ENCODE data around the gene SRRM2. TPM values are rescaled to one million over a fixed set of nuclear protein-coding genes. Genes with fewer than 3 reads are reported as not detected.

The SRRM2 gene
- 115 TPM for total RNA-seq
- 481 TPM for polyA plus RNA-seq

DNA sequence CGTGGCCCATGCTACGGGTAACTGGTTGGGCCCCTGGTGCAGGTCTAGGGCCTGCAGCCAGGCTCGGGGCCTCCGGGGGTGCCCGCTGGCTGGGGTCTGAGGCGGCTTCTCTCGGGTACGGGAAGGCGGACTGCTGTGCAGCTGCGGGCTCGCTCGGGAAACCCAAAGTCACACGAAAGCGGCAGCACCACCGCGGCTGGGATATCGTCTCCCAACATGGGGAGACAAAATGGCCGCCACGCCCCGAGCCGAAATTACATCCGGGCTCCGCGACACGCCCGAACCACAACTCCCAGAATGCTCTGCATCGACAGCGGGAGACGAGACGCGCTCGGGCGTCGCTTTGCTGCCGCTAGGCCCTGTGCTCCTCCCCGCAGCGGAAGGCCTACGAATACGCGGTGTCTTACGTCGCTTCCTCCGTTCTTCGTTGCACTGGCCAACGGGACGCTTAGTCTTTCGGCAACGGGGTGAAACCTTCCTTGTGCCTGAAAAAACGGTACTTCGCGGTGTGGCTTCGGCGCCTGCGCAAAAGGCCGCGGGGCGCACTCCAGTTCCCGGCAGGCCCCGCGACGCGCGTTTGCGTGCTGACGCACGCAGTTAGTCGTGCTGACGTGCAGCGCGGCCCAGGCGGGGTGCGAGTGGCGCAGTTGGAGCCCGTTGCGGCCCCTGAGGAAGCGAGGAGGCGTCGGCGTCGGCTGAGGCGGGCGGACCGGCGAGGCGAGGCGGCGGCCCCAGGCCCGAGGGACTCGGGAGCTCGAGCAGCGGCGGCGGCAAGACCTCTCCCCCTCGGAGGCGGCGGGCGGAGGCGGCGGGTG lies at the start of gene SRRM2:
Gene SRRM2 (plus strand): TSS at position 604 of the 815 bp plus-strand sequence. CDS start 3,727 bp downstream, outside the sequence.
- Histone ChIP-seq H3K4me1 (ENCODE audit: insufficient read depth) (peaks cover 5% of the 10 kb centered on the region), H3K27ac (ENCODE audit: low read depth) (peak within 1 kb of the TSS; percentile 100), H3K36me3 (ENCODE audit: insufficient read depth) (no peaks in the 10 kb centered on the region), H3K4me3 (ENCODE audit: low read depth, low read length) (peak within 1 kb of the TSS; percentile 88)
- WGBS: under 1% methylated on average over 99 of the region's 99 CpGs
- peak; percentile 95 for DNase-seq (ENCODE audit: extremely low spot score)

DNA sequence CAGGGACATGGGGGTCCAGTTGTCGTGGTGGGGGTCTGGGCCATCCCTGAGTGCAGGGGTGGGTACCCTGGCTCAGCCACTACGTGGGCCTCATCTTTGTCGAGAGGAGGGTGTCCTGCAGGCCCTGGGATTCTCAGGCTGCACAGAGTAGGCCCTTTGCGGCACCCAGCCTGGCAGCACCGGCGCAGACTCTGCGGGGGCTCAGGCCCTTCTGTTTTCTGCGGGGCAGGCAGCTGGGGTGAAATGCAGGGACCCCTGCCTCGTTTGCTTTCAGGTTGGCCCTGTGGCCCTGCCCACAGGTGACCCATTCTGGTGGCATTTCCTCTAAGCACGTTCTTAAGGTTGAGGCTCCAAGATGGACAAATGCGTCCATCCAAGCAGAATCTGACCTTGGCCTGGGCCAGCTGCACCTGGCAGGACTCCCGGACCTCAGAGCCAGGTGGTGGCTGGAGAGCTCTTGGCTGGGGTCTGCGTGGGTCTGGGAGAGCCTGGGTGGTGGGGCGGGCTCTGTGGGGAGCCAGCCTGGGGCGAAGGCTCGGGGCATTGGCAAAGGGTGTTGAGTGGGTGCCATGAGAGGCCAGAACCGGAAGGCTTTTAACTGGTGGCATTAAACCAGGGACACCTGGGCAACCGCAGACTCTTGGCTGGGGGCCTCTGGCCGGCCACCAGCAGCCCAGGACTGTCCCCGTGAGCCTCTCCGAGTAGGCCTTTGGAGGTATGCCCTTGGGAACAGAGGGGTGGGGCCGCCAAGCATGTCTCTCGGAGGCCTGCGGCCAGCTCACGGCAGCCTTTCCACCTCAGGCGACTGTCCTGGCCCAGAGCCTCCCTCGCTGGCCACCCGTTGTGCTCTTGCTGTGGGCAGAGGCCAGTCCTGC lies 49.3 kb upstream of the SRRM2 start:
- Histone ChIP-seq H3K4me1 (ENCODE audit: insufficient read depth) (no peaks in the 10 kb centered on the region), H3K4me3 (ENCODE audit: low read depth, low read length) (no peak overlapping the region), H3K27ac (ENCODE audit: low read depth) (no peak overlapping the region), H3K36me3 (ENCODE audit: insufficient read depth) (peaks cover 12% of the 10 kb centered on the region)
- 90% methylated on average over 28 of the region's 28 CpGs for WGBS
- no peak for DNase-seq (ENCODE audit: extremely low spot score)

DNA sequence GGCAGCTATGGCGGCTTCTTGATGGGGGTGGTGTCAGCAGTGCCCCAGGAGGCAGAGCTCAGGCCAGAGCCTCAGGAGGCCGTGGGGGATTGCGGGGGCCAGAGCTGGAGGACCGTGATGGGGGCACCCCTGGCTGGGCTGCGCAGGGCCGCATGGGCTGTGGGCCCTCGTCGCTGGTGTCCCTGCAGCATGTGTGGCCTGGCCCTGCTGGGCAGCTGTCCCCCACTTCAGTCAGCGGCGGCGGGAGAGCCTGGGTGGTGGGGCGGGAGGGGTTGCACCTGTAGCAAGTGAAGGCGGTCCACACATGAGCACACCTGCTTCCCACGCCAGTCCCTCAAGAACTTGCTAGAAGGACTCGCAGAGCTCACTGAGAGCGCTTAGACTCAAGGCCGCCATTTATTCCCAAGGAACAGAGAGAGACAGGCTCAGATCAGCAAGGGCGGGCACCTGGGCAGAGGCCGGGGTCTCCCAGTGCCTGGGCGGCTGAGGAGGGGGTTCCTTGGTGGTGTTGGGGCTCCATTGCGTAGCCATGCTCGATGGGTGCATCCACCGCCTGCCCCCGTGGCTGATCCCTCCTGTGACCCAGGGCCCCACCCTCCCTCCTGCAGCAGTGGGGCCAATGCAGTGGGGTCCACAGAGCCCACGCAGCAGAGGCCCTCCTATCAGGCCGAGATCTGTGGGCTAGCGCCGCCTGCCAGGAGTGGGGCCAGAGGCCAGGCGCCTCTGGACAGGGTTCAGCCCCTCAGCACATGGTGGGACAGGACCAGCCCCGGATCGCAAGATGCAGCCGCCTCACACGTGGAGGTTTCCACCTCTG lies 48.1 kb upstream of the SRRM2 start:
- Histone ChIP-seq H3K36me3 (ENCODE audit: insufficient read depth) (peaks cover 11% of the 10 kb centered on the region), H3K4me3 (ENCODE audit: low read depth, low read length) (no peak overlapping the region), H3K4me1 (ENCODE audit: insufficient read depth) (no peaks in the 10 kb centered on the region), H3K27ac (ENCODE audit: low read depth) (no peak overlapping the region)
- 94% methylated on average over 33 of the region's 33 CpGs for WGBS
- DNase-seq (ENCODE audit: extremely low spot score): no peak

DNA sequence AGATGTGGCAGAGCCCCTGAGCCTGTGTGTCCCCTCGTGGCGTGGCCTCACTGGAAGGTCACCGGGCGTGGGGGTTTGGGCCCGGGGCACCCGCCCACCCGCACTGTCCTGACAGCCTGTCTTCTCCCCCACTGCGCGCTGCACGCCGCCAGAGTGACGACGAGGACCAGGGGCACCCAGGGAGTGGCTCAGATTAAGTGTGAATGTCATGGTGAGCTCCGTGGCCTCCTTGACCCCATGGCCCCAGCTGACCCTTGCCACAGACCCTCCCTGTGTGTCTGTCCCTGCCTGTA lies 47.5 kb upstream of the SRRM2 start:
- Histone ChIP-seq H3K4me3 (ENCODE audit: low read depth, low read length) (no peak overlapping the region), H3K27ac (ENCODE audit: low read depth) (no peak overlapping the region), H3K4me1 (ENCODE audit: insufficient read depth) (no peaks in the 10 kb centered on the region), H3K36me3 (ENCODE audit: insufficient read depth) (peaks cover 9% of the 10 kb centered on the region)
- no peak for DNase-seq (ENCODE audit: extremely low spot score)
- 92% methylated on average over 14 of the region's 14 CpGs for WGBS

DNA sequence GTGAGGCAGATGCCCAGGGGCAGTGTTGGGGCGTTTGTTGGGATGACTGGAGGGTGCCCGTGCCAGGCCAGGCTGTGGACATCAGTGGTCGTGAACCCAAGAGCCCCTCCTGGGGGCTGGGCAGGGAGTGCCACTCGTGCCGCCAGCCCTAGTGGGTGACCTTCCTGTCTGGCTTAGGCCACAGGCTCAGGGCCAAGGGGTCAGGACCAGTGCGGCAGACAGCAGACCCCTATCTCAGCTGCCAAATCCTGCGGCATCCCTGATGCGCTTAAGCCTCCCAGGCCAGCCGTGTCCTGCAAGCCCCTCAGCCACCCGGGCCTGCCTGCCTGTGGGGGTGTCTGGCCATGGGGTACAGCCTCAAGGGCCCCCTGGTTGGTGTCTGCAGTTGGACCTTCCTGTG lies 47.1 kb upstream of the SRRM2 start:
- Histone ChIP-seq H3K36me3 (ENCODE audit: insufficient read depth) (peaks cover 7% of the 10 kb centered on the region), H3K27ac (ENCODE audit: low read depth) (no peak overlapping the region), H3K4me3 (ENCODE audit: low read depth, low read length) (no peak overlapping the region), H3K4me1 (ENCODE audit: insufficient read depth) (no peaks in the 10 kb centered on the region)
- no peak for DNase-seq (ENCODE audit: extremely low spot score)
- WGBS: 90% methylated on average over 10 of the region's 10 CpGs

DNA sequence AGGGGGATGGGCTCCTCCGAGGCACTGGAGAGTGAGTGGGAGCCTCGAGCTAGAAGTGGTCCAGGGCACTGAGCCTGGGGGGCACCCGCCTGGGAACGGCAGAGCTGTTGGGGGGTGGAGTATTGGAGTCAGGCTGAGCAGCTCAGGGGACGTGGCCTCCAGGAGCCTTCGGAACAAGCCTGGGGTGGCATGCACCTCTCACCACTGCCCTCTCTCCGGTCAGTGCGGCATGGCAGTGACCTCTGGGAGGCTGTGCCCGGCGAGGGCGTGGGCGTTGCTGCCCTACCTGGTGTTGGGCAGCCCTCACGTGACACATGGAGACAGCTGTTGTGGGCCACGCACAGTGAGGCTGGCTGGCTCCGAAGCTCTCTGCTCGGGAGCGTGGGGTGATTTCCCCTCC lies 46.4 kb upstream of the SRRM2 start:
- 92% methylated on average over 17 of the region's 17 CpGs for WGBS
- H3K4me1 ChIP-seq (ENCODE audit: insufficient read depth): no peaks in the 10 kb centered on the region
- peaks cover 6% of the 10 kb centered on the region for H3K36me3 ChIP-seq (ENCODE audit: insufficient read depth)
- no peak for DNase-seq (ENCODE audit: extremely low spot score)
- no peak overlapping the region for H3K4me3 ChIP-seq (ENCODE audit: low read depth, low read length)
- H3K27ac ChIP-seq (ENCODE audit: low read depth): no peak overlapping the region

DNA sequence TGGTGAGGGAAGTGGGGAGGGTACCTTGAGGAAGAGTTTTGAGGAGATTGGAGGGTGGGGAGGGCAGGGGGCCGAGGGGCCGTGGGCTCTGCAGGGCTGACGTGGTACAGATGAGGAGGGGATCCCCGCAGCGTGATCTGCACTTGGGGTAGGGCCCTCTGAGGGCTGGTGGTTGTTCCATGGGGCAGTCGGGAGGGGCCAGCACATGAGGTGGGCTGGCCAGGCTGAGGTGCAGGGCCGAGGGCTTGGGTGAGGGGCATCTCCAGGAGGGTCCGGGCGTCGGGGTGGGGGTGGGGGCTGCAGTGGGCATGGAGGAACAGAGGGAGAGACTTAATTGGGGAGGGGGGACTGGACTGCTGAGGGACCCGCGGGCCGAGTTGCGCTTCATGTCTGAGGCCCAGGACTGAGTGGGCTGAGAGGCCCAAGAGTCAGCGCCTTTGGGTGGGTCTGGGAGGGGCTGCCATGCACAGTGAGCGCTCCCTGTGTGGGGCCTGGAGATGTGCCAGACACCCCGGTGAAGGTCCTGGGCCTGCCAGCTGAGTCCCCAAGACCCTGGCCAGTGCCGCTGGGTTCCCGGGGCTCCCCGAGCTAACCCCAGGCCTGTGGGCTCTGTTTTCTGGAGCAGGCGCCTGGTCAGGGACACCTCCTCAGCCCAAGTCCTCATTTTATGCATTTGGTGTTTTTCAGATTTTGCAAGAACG lies 45.7 kb upstream of the SRRM2 start:
- Histone ChIP-seq H3K36me3 (ENCODE audit: insufficient read depth) (peaks cover 6% of the 10 kb centered on the region), H3K27ac (ENCODE audit: low read depth) (no peak overlapping the region)
- 96% methylated on average over 22 of the region's 22 CpGs for WGBS

DNA sequence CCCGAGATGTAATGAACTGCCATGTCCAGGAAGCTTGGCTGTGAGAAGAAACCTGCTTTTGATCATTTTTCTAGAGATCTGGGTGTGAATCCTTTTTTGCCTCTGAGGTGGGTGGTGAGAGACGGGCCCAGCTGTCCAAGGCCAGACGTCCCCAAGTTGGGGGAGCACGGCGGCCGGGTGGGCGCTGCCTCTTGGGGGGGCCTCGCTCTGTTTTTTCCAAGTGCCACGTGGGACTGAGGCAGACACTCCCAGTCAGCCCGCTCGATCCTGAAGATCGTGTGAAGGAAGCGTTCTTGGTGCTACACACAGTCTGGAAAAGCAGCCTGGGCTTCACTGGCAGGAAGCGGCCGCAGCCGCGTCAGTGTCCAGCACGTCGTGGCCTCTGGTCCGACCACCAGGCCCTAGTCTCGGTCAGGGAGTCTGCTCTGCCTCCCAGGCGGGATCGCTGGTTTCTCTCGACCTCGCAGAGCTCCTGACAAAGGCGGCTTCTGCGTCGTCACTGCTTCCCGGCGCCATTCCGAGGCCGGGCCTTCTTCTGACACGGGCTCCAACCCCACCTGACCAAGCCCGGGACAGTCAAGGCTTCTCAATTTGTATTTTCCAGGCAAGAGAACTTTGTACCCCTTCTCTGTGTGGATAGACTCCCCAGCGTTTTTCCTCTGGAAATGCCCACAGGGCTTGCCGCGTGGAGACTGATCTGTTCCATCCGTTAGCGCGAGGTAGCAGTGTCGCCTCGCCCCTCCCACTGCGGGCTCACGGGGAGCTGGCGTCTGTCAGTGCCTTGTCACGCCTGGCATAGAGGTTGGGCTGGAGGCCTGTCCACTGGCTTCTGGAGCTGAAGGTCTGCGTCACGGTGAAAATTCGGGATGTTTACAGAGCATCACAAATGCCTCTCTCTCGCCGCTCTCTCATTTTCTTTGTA lies 44.8 kb upstream of the SRRM2 start:
- Histone ChIP-seq H3K4me3 (ENCODE audit: low read depth, low read length) (no peak overlapping the region), H3K4me1 (ENCODE audit: insufficient read depth) (no peaks in the 10 kb centered on the region), H3K27ac (ENCODE audit: low read depth) (no peak overlapping the region), H3K36me3 (ENCODE audit: insufficient read depth) (peaks cover 1% of the 10 kb centered on the region)
- no peak for DNase-seq (ENCODE audit: extremely low spot score)
- 93% methylated on average over 51 of the region's 51 CpGs for WGBS

More for the DNA sequence above, 45.7 kb upstream of the SRRM2 start:
- H3K4me1 ChIP-seq (ENCODE audit: insufficient read depth): no peaks in the 10 kb centered on the region
- H3K4me3 ChIP-seq (ENCODE audit: low read depth, low read length): no peak overlapping the region
- DNase-seq (ENCODE audit: extremely low spot score): no peak

DNA sequence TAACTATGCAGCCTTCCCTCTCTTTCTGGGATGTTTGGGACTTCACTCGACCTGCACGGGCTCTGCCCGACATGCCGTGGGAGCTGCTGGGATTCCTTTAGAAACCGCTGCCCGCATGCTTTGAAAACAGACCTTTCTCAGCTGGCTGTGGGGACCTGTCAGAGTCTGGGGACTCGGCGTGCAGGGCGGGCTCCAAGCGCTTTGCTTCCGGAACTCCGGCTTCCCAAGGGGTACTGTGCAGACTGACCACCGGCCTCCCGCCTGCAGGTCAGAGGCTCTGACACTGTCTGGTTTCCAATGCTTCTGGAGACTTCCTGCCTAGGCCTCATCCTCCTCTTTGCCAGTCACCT lies 44.2 kb upstream of the SRRM2 start:
- no peaks in the 10 kb centered on the region for H3K4me1 ChIP-seq (ENCODE audit: insufficient read depth)
- peaks cover 1% of the 10 kb centered on the region for H3K36me3 ChIP-seq (ENCODE audit: insufficient read depth)
- H3K27ac ChIP-seq (ENCODE audit: low read depth): no peak overlapping the region
- no peak for DNase-seq (ENCODE audit: extremely low spot score)
- H3K4me3 ChIP-seq (ENCODE audit: low read depth, low read length): no peak overlapping the region
- 94% methylated on average over 14 of the region's 14 CpGs for WGBS

DNA sequence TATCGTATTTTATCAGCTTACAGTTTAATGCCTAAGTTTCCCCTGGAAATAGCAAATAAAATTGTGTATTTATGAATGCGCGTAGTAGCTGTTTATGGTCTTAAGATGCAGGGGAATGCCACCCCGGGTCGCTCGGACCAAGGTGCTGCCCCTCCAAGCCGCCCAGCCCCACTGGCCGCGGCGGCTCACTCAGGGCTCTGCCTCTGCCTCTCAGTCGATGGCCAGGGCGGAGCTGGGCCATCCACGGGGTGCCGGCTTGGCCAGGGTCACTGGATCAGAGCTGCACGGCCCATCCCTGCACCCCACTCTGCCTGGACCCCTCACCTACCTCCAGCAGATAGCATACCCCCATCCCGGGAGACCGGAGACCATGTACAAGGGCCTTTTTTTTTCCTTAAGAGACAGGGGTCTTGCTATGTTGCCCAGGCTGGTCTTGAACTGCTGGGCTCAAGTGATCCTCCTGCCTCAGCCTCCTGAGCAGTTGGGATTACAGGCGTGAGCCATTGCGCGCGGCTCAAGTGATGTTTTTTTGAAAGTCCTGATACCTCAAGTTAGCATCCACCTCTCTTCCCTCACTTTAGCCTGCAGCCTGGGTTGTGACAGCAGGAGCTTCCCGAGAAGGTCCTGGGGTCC lies 43.4 kb upstream of the SRRM2 start:
- peaks cover 1% of the 10 kb centered on the region for H3K36me3 ChIP-seq (ENCODE audit: insufficient read depth)

DNA sequence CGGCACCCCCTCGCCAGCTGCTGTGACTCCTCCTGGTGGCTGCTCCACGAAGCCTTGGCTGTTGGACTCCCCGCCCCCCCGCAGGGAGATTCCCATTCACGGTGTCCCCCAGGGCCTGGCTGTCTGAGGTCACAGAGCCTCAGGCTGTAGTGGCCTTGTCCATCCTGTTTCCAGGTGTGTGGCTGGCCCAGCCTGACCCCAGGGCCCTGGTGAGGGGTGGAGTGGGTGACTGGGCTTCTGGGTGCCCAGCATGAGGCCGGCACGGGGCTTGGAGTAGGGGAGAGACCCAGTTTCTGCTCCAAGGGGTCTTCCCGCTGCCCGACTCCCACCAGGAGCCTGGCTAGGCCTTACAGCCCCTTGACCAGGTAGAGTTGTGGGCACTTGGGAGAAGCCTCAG lies 42.9 kb upstream of the SRRM2 start:
- 91% methylated on average over 10 of the region's 10 CpGs for WGBS
- DNase-seq (ENCODE audit: extremely low spot score): no peak
- Histone ChIP-seq H3K36me3 (ENCODE audit: insufficient read depth) (no peaks in the 10 kb centered on the region), H3K27ac (ENCODE audit: low read depth) (no peak overlapping the region), H3K4me1 (ENCODE audit: insufficient read depth) (no peaks in the 10 kb centered on the region), H3K4me3 (ENCODE audit: low read depth, low read length) (no peak overlapping the region)

More for the DNA sequence above, 43.4 kb upstream of the SRRM2 start:
- no peak overlapping the region for H3K27ac ChIP-seq (ENCODE audit: low read depth)
- H3K4me1 ChIP-seq (ENCODE audit: insufficient read depth): no peaks in the 10 kb centered on the region
- no peak for DNase-seq (ENCODE audit: extremely low spot score)
- WGBS: 95% methylated on average over 22 of the region's 22 CpGs
- H3K4me3 ChIP-seq (ENCODE audit: low read depth, low read length): no peak overlapping the region

All from urinary bladder (tissue), 4 donors.